Renal cortex interstitium (tissue), 15 donors: Measurements from ENCODE around the gene VWA3B. TPM values are rescaled to one million over a fixed set of nuclear protein-coding genes. Genes with fewer than 3 reads are reported as not detected.
"Not testable (repeated sequence)": the region's sequence is repeated elsewhere in the genome, so short reads cannot be mapped to it uniquely, and the experiment has no call there.

ENCODE experiments used
- DNase-seq, 11 donors: peaks; one replicate each; pipeline ENCODE4 v3.0.0-alpha.2; 2013; ENCODE audit warnings: low read depth in 9 of 11, low spot score in 4 of 11; ENCODE audit errors: extremely low read depth in 1 of 11
- long read RNA-seq, 16 experiments: transcript quantifications; one replicate each; lab custom pipeline, GENCODE V29; 2026
- polyA plus RNA-seq, 3 donors: library from polyadenylated mRNA; unstranded; fragments of 120-200 nt; gene quantifications; one replicate each; pipeline ENCODE4 v1.2.1, GENCODE V29; 2013; ENCODE audit not compliant: insufficient read length in 3 of 3

VWA3B gene
- polyA plus RNA-seq = 1 to 10 TPM in 1 of 3 donors, under 1 TPM in 2; 0.26 to 1.1 (median 0.47) TPM
- long read RNA-seq, donor 1 = 0 reads
- long read RNA-seq, donor 2 = 0 reads
- long read RNA-seq, donor 3 = 0 reads
- long read RNA-seq, donor 4 = 0 reads
- long read RNA-seq, donor 5 = 0 reads
- long read RNA-seq, donor 6 = 0 reads
- long read RNA-seq, donor 7 = 0 reads
- long read RNA-seq, donor 8 = 0 reads
- long read RNA-seq, donor 9 = 0 reads
- long read RNA-seq, donor 10 = 0 reads
- long read RNA-seq, donor 11 = 0 reads
- long read RNA-seq, donor 12 = 0 reads
- long read RNA-seq, donor 13 = 0 reads
- long read RNA-seq, donor 14 = 0 reads
- long read RNA-seq, donor 15 = 0 reads
- long read RNA-seq, donor 16 = 0 reads

GRCh38 chr2:98086491-98087446 is at the start of gene VWA3B:
Gene VWA3B, plus strand, starts transcription at chr2:98087167. Its CDS starts 5,926 bp downstream, at chr2:98093093.
- peak in 10 of 11 donors; percentile 34 to 71 (median 53) for DNase-seq

- DNase-seq = no peak
These were observed 49.8 kb upstream of the VWA3B start for GRCh38 chr2:98037206-98037605.

GRCh38 chr2:98037666-98038336 is 49.2 kb upstream of the VWA3B start:
- no peak for DNase-seq

- no peak for DNase-seq
These were observed 47.7 kb upstream of the VWA3B start for GRCh38 chr2:98039085-98039756.

- DNase-seq = no peak
These were observed 46.5 kb upstream of the VWA3B start for GRCh38 chr2:98040331-98040939.

GRCh38 chr2:98043101-98043500 is 43.9 kb upstream of the VWA3B start:
- no peak for DNase-seq

- DNase-seq = not testable (repeated sequence)
These were observed 42.2 kb upstream of the VWA3B start for GRCh38 chr2:98044730-98045129.

- DNase-seq = no peak
These were observed 36.9 kb upstream of the VWA3B start for GRCh38 chr2:98050070-98050469.

GRCh38 chr2:98058191-98058975 is 28.6 kb upstream of the VWA3B start:
- DNase-seq = no peak

- DNase-seq = no peak
These were observed 26.7 kb upstream of the VWA3B start for GRCh38 chr2:98060277-98060676.

- no peak for DNase-seq
These were observed 23.6 kb upstream of the VWA3B start for GRCh38 chr2:98063291-98063854.

GRCh38 chr2:98065808-98066207 is 21.2 kb upstream of the VWA3B start:
- DNase-seq = no peak

GRCh38 chr2:98067160-98067559 is 19.8 kb upstream of the VWA3B start:
- DNase-seq = no peak

- DNase-seq = no peak
These were observed 16.9 kb upstream of the VWA3B start for GRCh38 chr2:98070081-98070480.

- no peak for DNase-seq
These were observed 14.5 kb upstream of the VWA3B start for GRCh38 chr2:98072442-98072841.

- no peak for DNase-seq
These were observed 8.3 kb upstream of the VWA3B start for GRCh38 chr2:98078701-98079100.

- DNase-seq = no peak
These were observed 2.7 kb upstream of the VWA3B start for GRCh38 chr2:98084151-98084868.
